Breast epithelium (tissue), 3 donors: ENCODE data around the gene LILRA5.
"Not testable (repeated sequence)": the region's sequence is repeated elsewhere in the genome, so short reads cannot be mapped to it uniquely, and the experiment has no call there.

ENCODE experiments used
- POLR2A ChIP-seq: fragments of 450-650 bp; IDR thresholded peaks from one replicate; pipeline ENCODE4 v1.6.1; 2016; ENCODE audit warnings: antibody characterized with exemption, mild to moderate bottlenecking, moderate library complexity
- TF ChIP-seq, protein P1 (sequence below), 3 donors: fragments of 450-650 bp; IDR thresholded peaks; one replicate each; pipeline ENCODE4 v1.5.1; 2016 to 2017; ENCODE audit warnings: antibody characterized with exemption in 3 of 3, mild to moderate bottlenecking in 3 of 3, moderate library complexity in 3 of 3

- TF ChIP-seq, protein P1, sequence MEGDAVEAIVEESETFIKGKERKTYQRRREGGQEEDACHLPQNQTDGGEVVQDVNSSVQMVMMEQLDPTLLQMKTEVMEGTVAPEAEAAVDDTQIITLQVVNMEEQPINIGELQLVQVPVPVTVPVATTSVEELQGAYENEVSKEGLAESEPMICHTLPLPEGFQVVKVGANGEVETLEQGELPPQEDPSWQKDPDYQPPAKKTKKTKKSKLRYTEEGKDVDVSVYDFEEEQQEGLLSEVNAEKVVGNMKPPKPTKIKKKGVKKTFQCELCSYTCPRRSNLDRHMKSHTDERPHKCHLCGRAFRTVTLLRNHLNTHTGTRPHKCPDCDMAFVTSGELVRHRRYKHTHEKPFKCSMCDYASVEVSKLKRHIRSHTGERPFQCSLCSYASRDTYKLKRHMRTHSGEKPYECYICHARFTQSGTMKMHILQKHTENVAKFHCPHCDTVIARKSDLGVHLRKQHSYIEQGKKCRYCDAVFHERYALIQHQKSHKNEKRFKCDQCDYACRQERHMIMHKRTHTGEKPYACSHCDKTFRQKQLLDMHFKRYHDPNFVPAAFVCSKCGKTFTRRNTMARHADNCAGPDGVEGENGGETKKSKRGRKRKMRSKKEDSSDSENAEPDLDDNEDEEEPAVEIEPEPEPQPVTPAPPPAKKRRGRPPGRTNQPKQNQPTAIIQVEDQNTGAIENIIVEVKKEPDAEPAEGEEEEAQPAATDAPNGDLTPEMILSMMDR (IDR thresholded peaks at IDR 0.05), result not testable (repeated sequence)
- not testable (repeated sequence) for TF ChIP-seq POLR2A
Observed at GRCh38 chr19:54280025-54280424, 32.9 kb downstream of the LILRA5 start.
